Lung (tissue), 12 donors: ENCODE results near the gene ZFAND2B. TPM values are rescaled to one million over a fixed set of nuclear protein-coding genes. Genes with fewer than 3 reads are reported as not detected.

Source experiments
- ATAC-seq: fragments of 200-7000 bp; cut with Tn5 transposase; one replicate; pipeline ENCODE4 v1.9.1; 2020; ENCODE audit warnings: moderate number of reproducible peaks; ENCODE audit not compliant: insufficient read depth, low FRiP score
- DNase-seq, 3 donors: peaks; one replicate each; pipeline ENCODE4 v3.0.0-alpha.2; 2013 to 2017
- H3K27ac ChIP-seq, 2 donors: one replicate each; pipeline ENCODE4 v1.5.1; 2013; ENCODE audit warnings: mild to moderate bottlenecking in 2 of 2, moderate library complexity in 2 of 2, control low read depth in 1 of 2, inconsistent platforms in 1 of 2, low read depth in 1 of 2, low read length in 1 of 2
- H3K27me3 ChIP-seq, 3 donors: one replicate each; pipeline ENCODE4 v1.5.1; 2013; ENCODE audit warnings: low read length in 2 of 3; ENCODE audit not compliant: control insufficient read depth in 3 of 3, insufficient read depth in 3 of 3
- H3K36me3 ChIP-seq, 4 donors: one replicate each; pipeline ENCODE4 v1.5.1; 2013; ENCODE audit warnings: low read length in 4 of 4, mild to moderate bottlenecking in 1 of 4, moderate library complexity in 1 of 4; ENCODE audit not compliant: control insufficient read depth in 4 of 4, insufficient read depth in 4 of 4
- H3K4me1 ChIP-seq, 5 donors: one replicate each; pipeline ENCODE4 v1.5.1; 2013; ENCODE audit warnings: low read length in 5 of 5, mild to moderate bottlenecking in 2 of 5, moderate library complexity in 1 of 5; ENCODE audit not compliant: control insufficient read depth in 5 of 5, insufficient read depth in 5 of 5
- H3K4me3 ChIP-seq: one replicate; pipeline ENCODE4 v1.5.1; 2013; ENCODE audit warnings: mild to moderate bottlenecking, control low read depth, moderate library complexity
- H3K9ac ChIP-seq, 2 donors: one replicate each; pipeline ENCODE4 v1.5.1; 2013; ENCODE audit warnings: low read length in 2 of 2, control low read depth in 1 of 2; ENCODE audit not compliant: insufficient read depth in 1 of 2
- H3K9me3 ChIP-seq, 4 donors: one replicate each; pipeline ENCODE4 v1.5.1; 2013; ENCODE audit warnings: low read length in 3 of 4, mild to moderate bottlenecking in 1 of 4, moderate library complexity in 1 of 4; ENCODE audit not compliant: control insufficient read depth in 4 of 4, insufficient read depth in 3 of 4
- CTCF ChIP-seq: IDR thresholded peaks from 2 replicates; pipeline ENCODE4 v1.5.1; 2012; ENCODE audit warnings: mild to moderate bottlenecking; ENCODE audit errors: control extremely low read depth, extremely low read depth
- WGBS, 2 donors: extraction: QIAGEN DNeasy Blood & Tissue Kit; methylation state at CpG; one replicate each; pipeline ENCODE4 v1.1.7; 2013; 5-methylcytosine and 5-hydroxymethylcytosine counted together
- polyA plus RNA-seq, 2 donors: library from polyadenylated mRNA; stranded (reverse); fragments of 200-250 nt; gene quantifications; one replicate each; pipeline ENCODE4 v1.2.1, GENCODE V29; 2013
- total RNA-seq, 2 donors: library from RNA; depleted of rRNA in 1 of 2; stranded (reverse); fragments of >200 nt in 1 of 2; gene quantifications; one replicate each; pipeline ENCODE4 v1.2.1, GENCODE V29; 2014 to 2021
- donor health status: control.
- donor health status: control.
- donor health status: Bipolar disorder and iron deficiency.
- donor health status: healthy.
- donor health status: DM: yes; HTN: yes; CAD: no.

ZFAND2B gene
- total and polyA plus RNA-seq, 4 donors = 28.2 to 45.1 (median 39.6) TPM

- H3K27ac ChIP-seq = no peak overlapping the region
- ATAC-seq (no peak), DNase-seq (no peak)
- H3K4me1 ChIP-seq = no peaks in the 10 kb centered on the region
- peaks cover 0 to 14% (median 4%) of the 10 kb centered on the region in 4 donors for H3K36me3 ChIP-seq
- no peaks in the 10 kb centered on the region for H3K9me3 ChIP-seq
- H3K4me3 ChIP-seq = no peak overlapping the region
- H3K27me3 ChIP-seq = no peaks in the 10 kb centered on the region
- no peak overlapping the region for H3K9ac ChIP-seq
- WGBS, 2 donors = 79 to 89% methylated on average over 5 of the region's 5 CpGs
- no peak for TF ChIP-seq CTCF
These were observed 38.6 kb upstream of the ZFAND2B start for GRCh38 chr2:219167997-219168396.

GRCh38 chr2:219168526-219168925, 38.1 kb upstream of the ZFAND2B start:
- Histone ChIP-seq H3K4me1 (no peaks in the 10 kb centered on the region), H3K27ac (no peak overlapping the region), H3K9ac (no peak overlapping the region), H3K4me3 (no peak overlapping the region), H3K9me3 (no peaks in the 10 kb centered on the region), H3K36me3 (peaks cover 0 to 18% (median 5%) of the 10 kb centered on the region in 4 donors), H3K27me3 (no peaks in the 10 kb centered on the region)
- no peak for TF ChIP-seq CTCF
- no peak for ATAC-seq
- WGBS, 2 donors = 37 to 58% methylated on average over 6 of the region's 6 CpGs
- no peak for DNase-seq

GRCh38 chr2:219168932-219169331, 37.6 kb upstream of the ZFAND2B start:
- no peak overlapping the region for H3K9ac ChIP-seq
- H3K4me3 ChIP-seq = no peak overlapping the region
- no peaks in the 10 kb centered on the region for H3K9me3 ChIP-seq
- ATAC-seq (no peak), DNase-seq (no peak)
- no peaks in the 10 kb centered on the region for H3K4me1 ChIP-seq
- H3K27me3 ChIP-seq = no peaks in the 10 kb centered on the region
- TF ChIP-seq CTCF = no peak
- peaks cover 2 to 20% (median 7%) of the 10 kb centered on the region in 4 donors for H3K36me3 ChIP-seq
- H3K27ac ChIP-seq = no peak overlapping the region
